DOHH2 (cell line): ENCODE results near the gene PAK1.

Experiments
- EZH2phosphoT487 ChIP-seq: fragments of 200-600 bp; sonication (generic); IDR thresholded peaks from 2 replicates; pipeline ENCODE4 v1.6.1; 2017; ENCODE audit warnings: borderline replicate concordance, mild to moderate bottlenecking, antibody characterized with exemption, low read length, moderate library complexity, mixed read lengths
- TF ChIP-seq, protein P1 (sequence below): fragments of 200-600 bp; sonication (generic); IDR thresholded peaks from one replicate; pipeline ENCODE4 v1.5.1; 2014; ENCODE audit warnings: antibody characterized with exemption, mild to moderate bottlenecking, low read depth, low read length; ENCODE audit not compliant: poor library complexity, severe bottlenecking

DNA sequence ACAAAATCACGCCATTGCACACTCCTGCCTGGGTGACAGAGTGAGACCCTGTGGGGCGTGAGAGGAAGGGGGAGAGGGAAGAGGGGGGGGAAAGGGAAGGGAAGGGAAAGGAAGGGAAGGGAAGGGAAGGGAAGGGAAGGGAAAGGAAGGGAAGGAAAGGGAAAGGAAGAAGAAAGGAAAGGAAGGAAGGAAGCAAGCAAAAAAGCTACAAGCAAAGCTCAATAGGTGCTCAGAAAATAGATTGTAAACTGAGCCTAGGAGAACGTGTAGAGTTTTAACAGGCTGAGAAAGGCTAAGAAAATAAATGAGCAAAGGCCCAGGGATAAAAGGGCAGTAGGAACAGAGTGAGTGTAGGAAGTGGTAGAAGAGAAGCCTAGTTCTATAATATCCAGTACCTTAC, 141.6 kb downstream of the PAK1 start:
- TF ChIP-seq, protein P1, sequence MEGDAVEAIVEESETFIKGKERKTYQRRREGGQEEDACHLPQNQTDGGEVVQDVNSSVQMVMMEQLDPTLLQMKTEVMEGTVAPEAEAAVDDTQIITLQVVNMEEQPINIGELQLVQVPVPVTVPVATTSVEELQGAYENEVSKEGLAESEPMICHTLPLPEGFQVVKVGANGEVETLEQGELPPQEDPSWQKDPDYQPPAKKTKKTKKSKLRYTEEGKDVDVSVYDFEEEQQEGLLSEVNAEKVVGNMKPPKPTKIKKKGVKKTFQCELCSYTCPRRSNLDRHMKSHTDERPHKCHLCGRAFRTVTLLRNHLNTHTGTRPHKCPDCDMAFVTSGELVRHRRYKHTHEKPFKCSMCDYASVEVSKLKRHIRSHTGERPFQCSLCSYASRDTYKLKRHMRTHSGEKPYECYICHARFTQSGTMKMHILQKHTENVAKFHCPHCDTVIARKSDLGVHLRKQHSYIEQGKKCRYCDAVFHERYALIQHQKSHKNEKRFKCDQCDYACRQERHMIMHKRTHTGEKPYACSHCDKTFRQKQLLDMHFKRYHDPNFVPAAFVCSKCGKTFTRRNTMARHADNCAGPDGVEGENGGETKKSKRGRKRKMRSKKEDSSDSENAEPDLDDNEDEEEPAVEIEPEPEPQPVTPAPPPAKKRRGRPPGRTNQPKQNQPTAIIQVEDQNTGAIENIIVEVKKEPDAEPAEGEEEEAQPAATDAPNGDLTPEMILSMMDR, result no peak
- no peak for TF ChIP-seq EZH2phosphoT487
